Neural progenitor cell (in vitro differentiated cells): ENCODE results near the gene SLC37A4.

Source experiments
- CTCF ChIP-seq: fragments of 200-600 bp; sonication (generic); IDR thresholded peaks from 2 replicates; pipeline ENCODE4 v1.5.1; 2017; ENCODE audit warnings: antibody characterized with exemption, mild to moderate bottlenecking
- EZH2 ChIP-seq: fragments of 200-600 bp; sonication (generic); IDR thresholded peaks from 2 replicates; pipeline ENCODE4 v1.6.1; 2017; ENCODE audit warnings: antibody characterized with exemption, mild to moderate bottlenecking, moderate library complexity
- EZH2phosphoT487 ChIP-seq: fragments of 200-600 bp; sonication (generic); IDR thresholded peaks from 2 replicates; pipeline ENCODE4 v1.6.1; 2017; ENCODE audit warnings: antibody characterized with exemption

DNA sequence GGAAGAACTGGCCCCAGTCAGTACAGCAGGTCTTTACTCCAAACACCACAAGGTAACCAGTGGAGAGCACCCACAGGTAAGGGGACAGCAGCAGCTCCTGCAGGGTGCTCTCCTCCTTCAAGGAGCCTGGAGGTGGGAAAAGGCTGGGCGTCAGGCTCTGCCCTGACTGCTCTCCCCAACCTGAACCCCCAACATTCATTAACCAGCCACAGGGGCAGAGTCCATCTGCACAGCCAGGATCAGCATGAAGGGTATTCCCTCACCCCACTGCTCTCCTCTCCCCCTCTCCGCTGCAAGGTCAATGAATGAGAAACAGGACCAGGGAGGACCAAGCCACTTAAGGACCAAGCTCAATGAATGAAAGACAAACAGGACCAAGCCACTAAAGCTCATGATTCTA, 3.7 kb downstream of the SLC37A4 start:
- TF ChIP-seq EZH2: no peak
- TF ChIP-seq CTCF: no peak
- TF ChIP-seq EZH2phosphoT487: no peak
